HEK293 (cell line): ENCODE data around the gene ARHGAP15.

Source experiments
- CTCF ChIA-PET: fragments of 350-600 bp; formaldehyde crosslinking; extraction: SDS; loops from one replicate; lab custom pipeline; 2021; ENCODE audit warnings: antibody characterized with exemption; lab: Yijun Ruan, JAX
- POLR2A ChIA-PET: fragments of 300-600 bp; formaldehyde crosslinking; extraction: SDS; loops from one replicate; lab custom pipeline; 2020; ENCODE audit warnings: antibody characterized with exemption, inconsistent platforms; lab: Yijun Ruan, JAX
- H3K27ac ChIP-seq: fragments of 200-500 bp; sonication (Bioruptor generic); 2 replicates; pipeline ENCODE4 v1.5.1; 2014; ENCODE audit warnings: low read depth, low read length, control low read depth, inconsistent platforms; ENCODE audit errors: extremely low read depth
- H3K36me3 ChIP-seq, 2 experiments: fragments of 200-500 bp in 1 of 2; sonication (Bioruptor generic) in 1 of 2; 1 replicate in 1 of 2; 2 replicates in 1 of 2; pipeline ENCODE4 v1.5.1; 2014 to 2017; ENCODE audit warnings: inconsistent platforms in 2 of 2, low read length in 2 of 2; ENCODE audit not compliant: control insufficient read depth in 2 of 2, insufficient read depth in 1 of 2
- H3K4me1 ChIP-seq: fragments of 200-500 bp; sonication (Bioruptor generic); 2 replicates; pipeline ENCODE4 v1.5.1; 2014; ENCODE audit warnings: mild to moderate bottlenecking, low read length, inconsistent platforms; ENCODE audit not compliant: control insufficient read depth, insufficient read depth
- H3K4me3 ChIP-seq: 2 replicates; pipeline ENCODE4 v1.5.1; 2011; ENCODE audit warnings: low read depth, mild to moderate bottlenecking, control low read depth, low read length, moderate library complexity
- H3K9me3 ChIP-seq: fragments of 200-500 bp; sonication (Bioruptor generic); 2 replicates; pipeline ENCODE4 v1.5.1; 2014; ENCODE audit warnings: low read depth, low read length, inconsistent platforms; ENCODE audit not compliant: control insufficient read depth, insufficient read depth
- BCL11B ChIP-seq: fragments of 450-650 bp; formaldehyde crosslinking; IDR thresholded peaks from 2 replicates; pipeline ENCODE4 v1.5.1; 2016; ENCODE audit warnings: low read depth, missing biosample characterization, missing genetic modification characterization
- HOXC10 ChIP-seq: sonication (generic); formaldehyde crosslinking; IDR thresholded peaks from 2 replicates; pipeline ENCODE4 v1.8.1; 2023; ENCODE audit warnings: mild to moderate bottlenecking, missing genetic modification reagents
- REPIN1 ChIP-seq: fragments of 450-650 bp; formaldehyde crosslinking; IDR thresholded peaks from 2 replicates; pipeline ENCODE4 v1.5.1; 2017; ENCODE audit warnings: missing biosample characterization, missing genetic modification characterization, low read depth
- SP2 ChIP-seq: fragments of 450-650 bp; formaldehyde crosslinking; IDR thresholded peaks from 2 replicates; pipeline ENCODE4 v1.5.1; 2016; ENCODE audit warnings: missing biosample characterization, missing genetic modification characterization
- ZBTB17 ChIP-seq: fragments of 450-650 bp; formaldehyde crosslinking; IDR thresholded peaks from 2 replicates; pipeline ENCODE4 v1.5.1; 2016; ENCODE audit warnings: missing biosample characterization, missing genetic modification characterization
- ZBTB20 ChIP-seq: fragments of 450-650 bp; formaldehyde crosslinking; IDR thresholded peaks from 2 replicates; pipeline ENCODE4 v1.5.1; 2016; ENCODE audit warnings: missing biosample characterization, missing genetic modification characterization
- ZBTB49 ChIP-seq: fragments of 450-650 bp; formaldehyde crosslinking; IDR thresholded peaks from 2 replicates; pipeline ENCODE4 v1.5.1; 2016; ENCODE audit warnings: missing biosample characterization, missing genetic modification characterization, low read depth
- ZIC2 ChIP-seq: fragments of 450-650 bp; formaldehyde crosslinking; IDR thresholded peaks from 2 replicates; pipeline ENCODE4 v1.5.1; 2016; ENCODE audit warnings: missing biosample characterization, missing genetic modification characterization
- ZNF23 ChIP-seq: fragments of 450-650 bp; formaldehyde crosslinking; IDR thresholded peaks from 2 replicates; pipeline ENCODE4 v1.5.1; 2016; ENCODE audit warnings: missing biosample characterization, missing genetic modification characterization, borderline replicate concordance
- ZNF24 ChIP-seq: fragments of 450-650 bp; formaldehyde crosslinking; IDR thresholded peaks from 2 replicates; pipeline ENCODE4 v1.5.1; 2016; ENCODE audit warnings: missing biosample characterization, missing genetic modification characterization
- ZNF433 ChIP-seq: fragments of 450-650 bp; formaldehyde crosslinking; IDR thresholded peaks from 2 replicates; pipeline ENCODE4 v1.5.1; 2016; ENCODE audit warnings: missing biosample characterization, missing genetic modification characterization, low read depth
- ZNF488 ChIP-seq: fragments of 450-650 bp; formaldehyde crosslinking; IDR thresholded peaks from 2 replicates; pipeline ENCODE4 v1.5.1; 2016; ENCODE audit warnings: missing biosample characterization, missing genetic modification characterization
- ZNF571 ChIP-seq: fragments of 450-650 bp; formaldehyde crosslinking; IDR thresholded peaks from 2 replicates; pipeline ENCODE4 v1.5.0; 2017; ENCODE audit warnings: missing biosample characterization, missing genetic modification characterization
- ZNF600 ChIP-seq: fragments of 450-650 bp; formaldehyde crosslinking; IDR thresholded peaks from 2 replicates; pipeline ENCODE4 v1.5.1; 2016; ENCODE audit warnings: missing biosample characterization, missing genetic modification characterization
- ZNF664 ChIP-seq: fragments of 450-650 bp; formaldehyde crosslinking; IDR thresholded peaks from 2 replicates; pipeline ENCODE4 v1.5.1; 2016; ENCODE audit warnings: missing biosample characterization, missing genetic modification characterization
- ZNF677 ChIP-seq: fragments of 450-650 bp; IDR thresholded peaks from 2 replicates; pipeline ENCODE4 v1.5.0; 2018; ENCODE audit warnings: missing biosample characterization, mild to moderate bottlenecking, missing genetic modification characterization, moderate library complexity
- ZNF837 ChIP-seq: fragments of 450-650 bp; formaldehyde crosslinking; IDR thresholded peaks from 2 replicates; pipeline ENCODE4 v1.5.1; 2016; ENCODE audit warnings: missing biosample characterization, missing genetic modification characterization
- TF ChIP-seq, protein P1 (sequence below): fragments of 450-650 bp; formaldehyde crosslinking; IDR thresholded peaks from 2 replicates; pipeline ENCODE4; 2016; ENCODE audit warnings: missing biosample characterization, missing genetic modification characterization
- TF ChIP-seq, protein P2 (sequence below): fragments of 450-650 bp; IDR thresholded peaks from 2 replicates; pipeline ENCODE4 v1.5.1; 2018; ENCODE audit warnings: missing biosample characterization, mild to moderate bottlenecking, missing genetic modification characterization
- TF ChIP-seq, protein P3 (sequence below): fragments of 450-650 bp; formaldehyde crosslinking; IDR thresholded peaks from 2 replicates; pipeline ENCODE4 v1.5.0; 2017; ENCODE audit warnings: missing biosample characterization, missing genetic modification characterization, borderline replicate concordance

Gene ARHGAP15

DNA sequence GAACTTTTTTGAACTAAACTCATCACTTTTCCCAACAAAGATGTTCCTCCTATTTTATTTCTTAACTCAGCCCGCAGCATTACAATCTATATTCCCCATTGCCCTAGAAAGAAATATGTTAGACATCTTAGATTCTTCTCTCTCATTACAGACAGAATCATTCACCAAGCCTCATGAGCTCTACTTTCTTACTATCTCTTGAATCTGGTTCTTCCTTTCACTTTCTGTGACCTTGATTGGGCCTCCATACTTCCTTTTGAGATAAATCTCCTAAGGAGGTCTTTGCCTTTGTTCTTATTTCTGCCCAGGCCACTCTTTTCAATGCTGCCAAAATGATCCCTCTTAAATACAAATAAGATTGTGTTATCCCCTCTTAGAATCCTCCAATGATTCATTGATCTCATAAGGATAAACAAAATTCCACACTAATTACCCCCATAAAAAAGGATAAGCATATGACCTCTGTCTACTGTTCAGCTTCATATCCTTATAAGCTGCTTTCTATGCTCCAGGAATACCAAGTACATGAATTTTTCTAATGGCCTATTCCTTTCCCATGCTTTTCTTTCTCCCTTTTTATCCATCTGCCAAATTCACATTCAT is 400.0 kb downstream of the ARHGAP15 start:
- H3K4me1 ChIP-seq, result peaks cover 14% of the 10 kb centered on the region
- no peak overlapping the region for H3K27ac ChIP-seq
- POLR2A ChIA-PET, result no interaction called here

DNA sequence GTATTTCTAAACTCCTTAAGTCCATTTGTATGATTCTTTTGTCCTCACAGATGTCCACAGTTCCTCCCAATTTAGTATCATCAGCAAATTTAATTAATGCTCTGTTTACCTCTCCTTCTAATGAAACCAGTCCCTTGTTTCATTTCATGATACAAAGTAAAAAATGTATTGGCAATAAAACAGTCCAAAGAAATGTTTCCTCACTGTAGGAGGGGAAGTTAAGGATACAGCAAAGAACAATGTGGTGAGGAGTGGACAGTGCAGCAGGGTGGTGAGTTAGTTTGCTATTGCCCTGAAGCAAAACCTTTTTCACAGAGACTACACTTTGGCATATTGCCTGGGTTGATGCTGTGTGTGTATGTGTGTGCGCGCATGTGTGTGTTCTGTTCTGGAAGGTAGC is 401.5 kb downstream of the ARHGAP15 start:
- H3K9me3 ChIP-seq, result no peaks in the 10 kb centered on the region
- H3K27ac ChIP-seq, result no peak overlapping the region
- H3K4me1 ChIP-seq, result no peaks in the 10 kb centered on the region
- H3K36me3 ChIP-seq, result no peaks in the 10 kb centered on the region
- TF ChIP-seq BCL11B (no peak), ZBTB17 (no peak), ZNF677 (no peak), ZBTB20 (tag by site-specific recombination) (no peak), ZNF23 (tag by site-specific recombination) (no peak), ZNF571 (tag by site-specific recombination) (no peak), ZBTB49 (no peak), ZNF433 (tag by site-specific recombination) (no peak)
- TF ChIP-seq, protein P1, sequence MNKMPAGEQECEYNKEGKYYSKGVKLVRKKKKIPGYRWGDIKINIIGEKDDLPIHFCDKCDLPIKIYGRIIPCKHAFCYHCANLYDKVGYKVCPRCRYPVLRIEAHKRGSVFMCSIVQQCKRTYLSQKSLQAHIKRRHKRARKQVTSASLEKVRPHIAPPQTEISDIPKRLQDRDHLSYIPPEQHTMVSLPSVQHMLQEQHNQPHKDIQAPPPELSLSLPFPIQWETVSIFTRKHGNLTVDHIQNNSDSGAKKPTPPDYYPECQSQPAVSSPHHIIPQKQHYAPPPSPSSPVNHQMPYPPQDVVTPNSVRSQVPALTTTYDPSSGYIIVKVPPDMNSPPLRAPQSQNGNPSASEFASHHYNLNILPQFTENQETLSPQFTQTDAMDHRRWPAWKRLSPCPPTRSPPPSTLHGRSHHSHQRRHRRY (tag by site-specific recombination), result no peak
- TF ChIP-seq, protein P2, sequence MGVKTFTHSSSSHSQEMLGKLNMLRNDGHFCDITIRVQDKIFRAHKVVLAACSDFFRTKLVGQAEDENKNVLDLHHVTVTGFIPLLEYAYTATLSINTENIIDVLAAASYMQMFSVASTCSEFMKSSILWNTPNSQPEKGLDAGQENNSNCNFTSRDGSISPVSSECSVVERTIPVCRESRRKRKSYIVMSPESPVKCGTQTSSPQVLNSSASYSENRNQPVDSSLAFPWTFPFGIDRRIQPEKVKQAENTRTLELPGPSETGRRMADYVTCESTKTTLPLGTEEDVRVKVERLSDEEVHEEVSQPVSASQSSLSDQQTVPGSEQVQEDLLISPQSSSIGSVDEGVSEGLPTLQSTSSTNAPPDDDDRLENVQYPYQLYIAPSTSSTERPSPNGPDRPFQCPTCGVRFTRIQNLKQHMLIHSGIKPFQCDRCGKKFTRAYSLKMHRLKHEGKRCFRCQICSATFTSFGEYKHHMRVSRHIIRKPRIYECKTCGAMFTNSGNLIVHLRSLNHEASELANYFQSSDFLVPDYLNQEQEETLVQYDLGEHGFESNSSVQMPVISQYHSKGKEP (tag by site-specific recombination), result no peak
- TF ChIP-seq, protein P3, sequence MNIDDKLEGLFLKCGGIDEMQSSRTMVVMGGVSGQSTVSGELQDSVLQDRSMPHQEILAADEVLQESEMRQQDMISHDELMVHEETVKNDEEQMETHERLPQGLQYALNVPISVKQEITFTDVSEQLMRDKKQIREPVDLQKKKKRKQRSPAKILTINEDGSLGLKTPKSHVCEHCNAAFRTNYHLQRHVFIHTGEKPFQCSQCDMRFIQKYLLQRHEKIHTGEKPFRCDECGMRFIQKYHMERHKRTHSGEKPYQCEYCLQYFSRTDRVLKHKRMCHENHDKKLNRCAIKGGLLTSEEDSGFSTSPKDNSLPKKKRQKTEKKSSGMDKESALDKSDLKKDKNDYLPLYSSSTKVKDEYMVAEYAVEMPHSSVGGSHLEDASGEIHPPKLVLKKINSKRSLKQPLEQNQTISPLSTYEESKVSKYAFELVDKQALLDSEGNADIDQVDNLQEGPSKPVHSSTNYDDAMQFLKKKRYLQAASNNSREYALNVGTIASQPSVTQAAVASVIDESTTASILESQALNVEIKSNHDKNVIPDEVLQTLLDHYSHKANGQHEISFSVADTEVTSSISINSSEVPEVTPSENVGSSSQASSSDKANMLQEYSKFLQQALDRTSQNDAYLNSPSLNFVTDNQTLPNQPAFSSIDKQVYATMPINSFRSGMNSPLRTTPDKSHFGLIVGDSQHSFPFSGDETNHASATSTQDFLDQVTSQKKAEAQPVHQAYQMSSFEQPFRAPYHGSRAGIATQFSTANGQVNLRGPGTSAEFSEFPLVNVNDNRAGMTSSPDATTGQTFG (tag by site-specific recombination), result no peak
- POLR2A ChIA-PET, result no interaction called here
- CTCF ChIA-PET, result no interaction called here
- H3K4me3 ChIP-seq, result no peak overlapping the region

More for the DNA sequence above, 400.0 kb downstream of the ARHGAP15 start:
- Histone ChIP-seq H3K4me3 (no peak overlapping the region), H3K36me3 (no peaks in the 10 kb centered on the region), H3K9me3 (no peaks in the 10 kb centered on the region)
- no peak for TF ChIP-seq ZNF488
- TF ChIP-seq ZIC2 (tag by site-specific recombination), result no peak
- TF ChIP-seq ZNF24, result no peak
- no peak for TF ChIP-seq HOXC10 (CRISPR knock-in tag)
- no peak for TF ChIP-seq ZNF664 (tag by site-specific recombination)
- TF ChIP-seq ZNF600 (tag by site-specific recombination), result no peak
- no peak for TF ChIP-seq REPIN1
- TF ChIP-seq SP2 (tag by site-specific recombination), result no peak
- TF ChIP-seq ZNF837 (tag by site-specific recombination), result no peak
- CTCF ChIA-PET, result interaction anchor here (0.9 kb wide), 1 partner anchor 16 kb away, joined by 4 read pairs; no protein-coding TSS in a partner anchor
